ENCODE measurements around the gene THAP4.

GRCh38 chr2:241582328-241582727 lies 54.6 kb downstream of the THAP4 start:
- TF ChIP-seq POLR2AphosphoS5 (IDR thresholded peaks at IDR 0.05; ENCODE audit: low read depth) = no peak
- TF ChIP-seq, protein P1, sequence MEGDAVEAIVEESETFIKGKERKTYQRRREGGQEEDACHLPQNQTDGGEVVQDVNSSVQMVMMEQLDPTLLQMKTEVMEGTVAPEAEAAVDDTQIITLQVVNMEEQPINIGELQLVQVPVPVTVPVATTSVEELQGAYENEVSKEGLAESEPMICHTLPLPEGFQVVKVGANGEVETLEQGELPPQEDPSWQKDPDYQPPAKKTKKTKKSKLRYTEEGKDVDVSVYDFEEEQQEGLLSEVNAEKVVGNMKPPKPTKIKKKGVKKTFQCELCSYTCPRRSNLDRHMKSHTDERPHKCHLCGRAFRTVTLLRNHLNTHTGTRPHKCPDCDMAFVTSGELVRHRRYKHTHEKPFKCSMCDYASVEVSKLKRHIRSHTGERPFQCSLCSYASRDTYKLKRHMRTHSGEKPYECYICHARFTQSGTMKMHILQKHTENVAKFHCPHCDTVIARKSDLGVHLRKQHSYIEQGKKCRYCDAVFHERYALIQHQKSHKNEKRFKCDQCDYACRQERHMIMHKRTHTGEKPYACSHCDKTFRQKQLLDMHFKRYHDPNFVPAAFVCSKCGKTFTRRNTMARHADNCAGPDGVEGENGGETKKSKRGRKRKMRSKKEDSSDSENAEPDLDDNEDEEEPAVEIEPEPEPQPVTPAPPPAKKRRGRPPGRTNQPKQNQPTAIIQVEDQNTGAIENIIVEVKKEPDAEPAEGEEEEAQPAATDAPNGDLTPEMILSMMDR (IDR thresholded peaks at IDR 0.05; ENCODE audit: insufficient read depth, low read length) = no peak
